ENCODE data around the gene PTPN23.
"Not testable (repeated sequence)": the region's sequence is repeated elsewhere in the genome, so short reads cannot be mapped to it uniquely, and the experiment has no call there.

Gene PTPN23

DNA sequence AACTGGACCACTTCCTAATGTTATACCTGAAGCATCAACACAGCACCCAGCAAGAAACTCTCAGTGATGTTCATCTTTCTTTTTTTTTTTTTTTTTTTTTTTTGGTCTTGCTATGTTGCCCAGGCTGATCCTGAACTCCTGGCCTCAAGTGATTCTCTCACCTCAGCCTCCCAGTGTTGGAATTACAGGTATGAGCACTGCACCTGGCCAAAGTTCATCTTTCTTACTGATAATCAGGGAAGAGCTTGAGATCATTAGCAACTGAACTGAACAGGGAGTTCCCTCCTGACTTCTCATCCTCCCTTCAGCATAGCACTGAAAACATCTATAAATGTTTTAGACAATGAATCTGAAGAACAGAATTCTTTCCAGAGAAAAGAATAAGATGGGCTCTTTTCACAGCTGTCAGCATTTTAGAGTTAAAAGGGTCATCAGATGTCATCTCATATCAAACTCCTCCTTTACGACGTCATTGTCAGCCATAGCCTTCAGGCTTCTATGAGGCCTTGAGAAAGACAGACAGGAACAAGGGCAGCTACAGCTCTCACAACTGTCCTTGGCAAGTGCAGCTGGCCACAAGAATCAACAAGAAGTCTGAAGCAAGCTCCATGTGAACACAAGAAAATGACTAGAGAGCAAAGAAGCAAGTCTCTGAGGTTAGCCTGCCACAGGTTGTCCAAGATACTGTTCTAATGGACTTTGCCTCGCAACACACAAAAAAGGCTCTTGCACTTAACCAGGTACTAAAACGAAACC, 61.2 kb downstream of the PTPN23 start:
- DNase-seq (ENCODE audit: low read depth in 2 of 2), result no peak

- DNase-seq (ENCODE audit: low read depth in 2 of 2), result no peak
Measured at GRCh38 chr3:47443611-47443995, 62.8 kb downstream of the PTPN23 start.

DNA sequence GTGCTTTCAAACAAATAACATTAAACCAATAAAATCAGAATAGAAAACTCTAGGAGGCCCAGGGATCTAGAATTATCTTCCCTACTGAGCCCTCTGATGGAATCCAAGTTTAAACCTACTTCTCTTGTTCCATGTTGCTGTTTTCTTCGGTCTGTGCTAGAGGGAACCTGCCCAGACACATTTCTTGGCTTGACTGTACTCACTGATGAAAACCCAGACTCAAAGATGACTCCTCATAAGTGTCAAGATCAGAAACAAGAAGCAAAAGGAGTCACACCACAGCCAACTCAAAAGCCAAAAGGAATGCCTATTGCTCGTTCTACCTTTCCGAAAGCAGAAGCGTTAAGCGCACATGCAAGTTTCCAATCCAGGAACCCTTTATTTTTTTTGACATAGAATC, 63.3 kb downstream of the PTPN23 start:
- no peak for DNase-seq (ENCODE audit: low read depth in 2 of 2)

- DNase-seq (ENCODE audit: low read depth in 2 of 2), result no peak
Measured at GRCh38 chr3:47452453-47453215, 71.8 kb downstream of the PTPN23 start.

DNA sequence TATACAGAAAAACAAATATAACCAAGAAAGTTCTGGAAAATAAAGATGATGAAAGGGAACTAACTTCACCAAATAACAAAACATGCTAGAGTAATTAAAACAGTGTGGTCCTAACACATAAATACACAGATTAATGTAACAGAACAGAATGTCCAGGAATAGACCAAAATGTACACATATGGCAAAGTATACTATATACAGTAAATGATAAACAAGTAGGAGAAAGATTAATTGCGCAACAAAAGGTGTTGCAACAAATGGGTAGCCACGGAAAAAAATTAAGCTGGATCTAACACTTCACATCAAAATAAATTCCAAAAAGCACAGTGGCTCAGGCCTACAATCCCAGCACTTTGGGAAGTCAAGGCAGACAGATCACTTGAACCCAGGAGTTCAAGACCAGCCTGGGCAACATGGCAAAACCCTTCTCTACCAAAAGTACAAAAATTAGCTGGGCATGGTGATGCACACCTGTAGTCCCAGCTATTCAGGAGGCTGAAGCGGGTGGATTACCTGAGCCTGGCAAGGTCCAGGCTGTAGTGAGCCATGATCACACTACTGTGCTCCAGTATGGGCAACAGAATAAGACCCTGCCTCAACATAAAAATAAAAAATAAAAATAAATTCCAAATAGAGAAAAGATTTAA, 75.1 kb downstream of the PTPN23 start:
- no peak for DNase-seq (ENCODE audit: low read depth in 2 of 2)

- DNase-seq (ENCODE audit: low read depth in 2 of 2), result no peak
Measured at GRCh38 chr3:47456984-47457383, 76.2 kb downstream of the PTPN23 start.

DNA sequence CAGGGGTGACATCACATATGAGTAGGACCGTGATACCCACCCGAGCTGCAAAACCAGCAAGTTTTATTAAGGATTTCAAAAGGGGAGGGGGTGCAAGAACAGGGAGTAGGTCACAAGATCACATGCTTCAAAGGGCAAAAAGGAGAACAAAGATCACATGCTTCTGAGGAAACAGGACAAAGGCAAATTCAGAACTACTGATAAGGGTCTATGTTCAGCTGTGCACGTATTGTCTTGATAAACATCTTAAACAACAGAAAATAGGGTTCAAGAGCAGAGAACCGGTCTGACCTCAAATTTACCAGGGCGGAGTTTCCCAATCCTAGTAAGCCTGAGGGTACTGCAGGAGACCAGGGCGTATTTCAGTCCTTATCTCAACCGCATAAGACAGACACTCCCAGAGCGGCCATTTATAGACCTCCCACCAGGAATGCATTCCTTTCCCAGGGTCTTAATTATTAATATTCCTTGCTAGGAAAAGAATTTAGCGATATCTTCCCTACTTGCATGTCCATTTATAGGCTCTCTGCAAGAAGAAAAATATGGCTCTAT, 78.8 kb downstream of the PTPN23 start:
- not testable (repeated sequence) for DNase-seq (ENCODE audit: low read depth in 2 of 2)

Measured in activated CD8-positive, alpha-beta memory T cell treated with anti-CD3 and anti-CD28 coated beads for 4 hours (primary cell).